Panc1 (cell line): Measurements from ENCODE around the gene PCSK5. TPM values are rescaled to one million over a fixed set of nuclear protein-coding genes. Genes with fewer than 3 reads are reported as not detected.

ENCODE experiments used
- ATAC-seq: fragments of 200-7000 bp; cut with Tn5 transposase; 2 replicates; pipeline ENCODE4 v1.9.1; 2020; ENCODE audit warnings: mild to moderate bottlenecking, moderate library complexity
- BruUV-seq: library from RNA; stranded (reverse); fragments of 400-500 nt; replicated peaks from 2 replicates; lab custom pipeline; 2021; lab: Mats Ljungman, UMichigan
- CTCF ChIA-PET: fragments of 300-600 bp; sonication (Branson Sonifier 250); formaldehyde crosslinking; loops from one replicate; lab custom pipeline; 2022; ENCODE audit warnings: antibody characterized with exemption; lab: Charles Lee
- POLR2A ChIA-PET: fragments of 300-600 bp; sonication (Branson Sonifier 250); formaldehyde crosslinking; loops from one replicate; lab custom pipeline; 2022; ENCODE audit warnings: antibody characterized with exemption; lab: Charles Lee
- DNase-seq: peaks from one replicate; pipeline ENCODE4 v3.0.0-alpha.2; 2010; ENCODE audit warnings: low read depth, low spot score
- H3K27ac ChIP-seq: 2 replicates; pipeline ENCODE4 v1.5.1; 2011; ENCODE audit warnings: mild to moderate bottlenecking, low read length, inconsistent platforms
- H3K27me3 ChIP-seq: fragments of 200-500 bp; sonication (Bioruptor generic); 2 replicates; pipeline ENCODE4 v1.6.0; 2014; ENCODE audit warnings: low read length, inconsistent platforms; ENCODE audit not compliant: control insufficient read depth, insufficient read depth
- H3K36me3 ChIP-seq: fragments of 200-500 bp; sonication (Bioruptor generic); 2 replicates; pipeline ENCODE4 v1.5.1; 2014; ENCODE audit warnings: inconsistent platforms, mild to moderate bottlenecking, low read length, moderate library complexity; ENCODE audit not compliant: control insufficient read depth, insufficient read depth
- H3K4me1 ChIP-seq: 2 replicates; pipeline ENCODE4 v1.5.1; 2011; ENCODE audit warnings: inconsistent platforms, mild to moderate bottlenecking, low read length, moderate library complexity; ENCODE audit not compliant: control insufficient read depth, insufficient read depth
- H3K4me3 ChIP-seq, 2 experiments: 2 replicates each; pipeline ENCODE4 v1.5.1; 2011 to 2012; ENCODE audit warnings: low read depth in 2 of 2, low read length in 2 of 2, mild to moderate bottlenecking in 2 of 2, inconsistent platforms in 1 of 2, moderate library complexity in 1 of 2
- H3K9me3 ChIP-seq: fragments of 200-500 bp; sonication (Bioruptor generic); 2 replicates; pipeline ENCODE4 v1.5.1; 2014; ENCODE audit warnings: low read depth, mild to moderate bottlenecking, inconsistent platforms, low read length, moderate library complexity; ENCODE audit not compliant: control insufficient read depth, insufficient read depth
- POLR2AphosphoS5 ChIP-seq: IDR thresholded peaks from 2 replicates; pipeline ENCODE4 v1.6.1; 2012; ENCODE audit warnings: mild to moderate bottlenecking, low read depth, low read length, moderate library complexity
- REST ChIP-seq, 2 experiments: IDR thresholded peaks; 2 replicates each; pipeline ENCODE4 v1.6.1; 2011 to 2012; ENCODE audit warnings: low read depth in 2 of 2, control low read depth in 1 of 2, low read length in 1 of 2, mild to moderate bottlenecking in 1 of 2, moderate library complexity in 1 of 2; ENCODE audit not compliant: insufficient read depth in 1 of 2
- SIN3A ChIP-seq: IDR thresholded peaks from 2 replicates; pipeline ENCODE4 v1.6.1; 2012; ENCODE audit warnings: low read depth, mild to moderate bottlenecking, low read length, moderate library complexity, borderline replicate concordance; ENCODE audit not compliant: insufficient read depth
- TCF7L2 ChIP-seq: IDR thresholded peaks from 2 replicates; pipeline ENCODE4 v1.6.1; 2011; ENCODE audit warnings: mild to moderate bottlenecking, low read depth, low read length, inconsistent platforms
- in situ Hi-C: cut with HindIII; loops from 2 replicates; pipeline ENCODE4 v1.10.0; 2016; ENCODE audit warnings: low sequenced_read_pairs, low pct_unique_long_range_greater_than_20kb
- intact Hi-C: fragments of 100-400 bp; cut with micrococcal nuclease; formaldehyde crosslinking; loops from one replicate; pipeline ENCODE4 v1.10.0; 2022; ENCODE audit not compliant: unreplicated experiment
- total RNA-seq: library from RNA; stranded (reverse); gene quantifications from one replicate; pipeline ENCODE4 v1.2.1, GENCODE V29; 2021; ENCODE audit not compliant: unreplicated experiment
- TF ChIP-seq, protein P1 (sequence below): fragments of 450-650 bp; IDR thresholded peaks from 2 replicates; pipeline ENCODE4 v1.5.1; 2017; ENCODE audit warnings: mild to moderate bottlenecking

The PCSK5 gene
- total RNA-seq, 1 experiment from 2014 or later = 0.21 TPM

DNA sequence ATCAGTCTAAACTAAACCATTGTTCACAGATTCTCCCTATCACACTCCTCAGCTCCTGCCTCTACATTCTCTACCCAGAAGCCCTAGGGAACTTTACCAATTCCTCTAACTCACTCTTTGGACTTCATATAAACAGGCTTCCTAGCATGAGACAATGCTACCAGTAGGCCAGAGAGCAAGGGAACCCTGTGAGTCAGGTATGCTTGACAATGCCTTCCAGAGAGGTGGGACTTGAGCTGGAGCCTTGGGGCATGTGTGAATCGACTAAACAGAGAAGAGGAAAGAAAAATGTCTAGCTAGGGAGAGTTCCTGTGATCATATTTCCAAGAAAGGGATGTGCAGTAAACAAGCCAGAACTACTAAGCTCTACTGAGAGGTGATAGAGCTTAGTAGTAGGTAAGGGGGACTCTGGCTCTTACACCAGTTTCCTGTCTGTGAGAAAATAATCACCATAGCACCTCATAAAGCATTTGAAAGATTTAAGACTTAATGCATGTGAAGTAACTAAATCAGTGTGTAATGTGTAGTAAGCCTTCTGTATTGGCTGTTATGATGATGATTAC, 510.1 kb downstream of the PCSK5 start:
- Histone ChIP-seq H3K36me3 (no peaks in the 10 kb centered on the region), H3K4me3 (no peak overlapping the region), H3K27me3 (no peaks in the 10 kb centered on the region), H3K9me3 (no peaks in the 10 kb centered on the region), H3K27ac (no peak overlapping the region), H3K4me1 (no peaks in the 10 kb centered on the region; the same call in 1 of the 2 replicates)
- DNase-seq = no peak
- ChIA-PET CTCF (no interaction called here), POLR2A (interaction anchor here (0.5 kb wide), 1 partner anchor 1642 kb away, joined by 9 read pairs; no protein-coding TSS in a partner anchor)
- intact Hi-C loops (no loop called here), in situ Hi-C loops (no loop called here)
- no peak for ATAC-seq
- TF ChIP-seq, protein P1, sequence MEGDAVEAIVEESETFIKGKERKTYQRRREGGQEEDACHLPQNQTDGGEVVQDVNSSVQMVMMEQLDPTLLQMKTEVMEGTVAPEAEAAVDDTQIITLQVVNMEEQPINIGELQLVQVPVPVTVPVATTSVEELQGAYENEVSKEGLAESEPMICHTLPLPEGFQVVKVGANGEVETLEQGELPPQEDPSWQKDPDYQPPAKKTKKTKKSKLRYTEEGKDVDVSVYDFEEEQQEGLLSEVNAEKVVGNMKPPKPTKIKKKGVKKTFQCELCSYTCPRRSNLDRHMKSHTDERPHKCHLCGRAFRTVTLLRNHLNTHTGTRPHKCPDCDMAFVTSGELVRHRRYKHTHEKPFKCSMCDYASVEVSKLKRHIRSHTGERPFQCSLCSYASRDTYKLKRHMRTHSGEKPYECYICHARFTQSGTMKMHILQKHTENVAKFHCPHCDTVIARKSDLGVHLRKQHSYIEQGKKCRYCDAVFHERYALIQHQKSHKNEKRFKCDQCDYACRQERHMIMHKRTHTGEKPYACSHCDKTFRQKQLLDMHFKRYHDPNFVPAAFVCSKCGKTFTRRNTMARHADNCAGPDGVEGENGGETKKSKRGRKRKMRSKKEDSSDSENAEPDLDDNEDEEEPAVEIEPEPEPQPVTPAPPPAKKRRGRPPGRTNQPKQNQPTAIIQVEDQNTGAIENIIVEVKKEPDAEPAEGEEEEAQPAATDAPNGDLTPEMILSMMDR = no peak
- TF ChIP-seq TCF7L2 (no peak), REST (IDR thresholded peaks at IDR 0.05; ENCODE audit: insufficient read depth in 1 of 2, low read depth in 2 of 2, low read length in 1 of 2) (no peak), POLR2AphosphoS5 (no peak), SIN3A (no peak)
- no TSS peak for BruUV-seq

DNA sequence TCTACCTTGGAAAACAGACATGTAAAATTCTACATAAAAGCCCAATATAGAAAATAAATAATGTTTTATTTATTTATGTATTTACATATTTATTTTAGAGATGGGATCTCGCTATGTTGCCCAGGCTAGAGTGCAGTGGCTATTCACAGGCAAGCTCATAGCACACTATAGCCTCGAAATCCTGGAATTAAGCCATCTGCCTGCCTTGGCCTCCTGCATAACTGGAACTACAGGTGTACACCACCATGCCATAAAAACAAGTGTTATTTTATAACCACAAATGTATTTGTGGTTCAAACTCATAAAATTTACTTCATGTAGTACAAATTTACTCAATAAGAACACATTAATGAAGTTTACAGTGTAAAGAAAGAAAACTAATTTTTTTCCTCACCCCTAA, 510.7 kb downstream of the PCSK5 start:
- no peak for DNase-seq
- H3K27ac ChIP-seq = no peak overlapping the region
- ChIA-PET CTCF (no interaction called here), POLR2A (interaction anchor here (0.5 kb wide), 1 partner anchor 1641 kb away, joined by 9 read pairs; no protein-coding TSS in a partner anchor)
- no peaks in the 10 kb centered on the region for H3K4me1 ChIP-seq
- H3K36me3 ChIP-seq = no peaks in the 10 kb centered on the region
- no peaks in the 10 kb centered on the region for H3K9me3 ChIP-seq
- in situ Hi-C loops = no loop called here
- intact Hi-C loops = no loop called here
- no peaks in the 10 kb centered on the region for H3K27me3 ChIP-seq
- H3K4me3 ChIP-seq = no peak overlapping the region
- no peak for ATAC-seq
- no peak for TF ChIP-seq TCF7L2
- no peak for TF ChIP-seq REST (IDR thresholded peaks at IDR 0.05; ENCODE audit: insufficient read depth in 1 of 2, low read depth in 2 of 2, low read length in 1 of 2)
- no TSS peak for BruUV-seq
